CD4-positive, alpha-beta T cell treated with Interleukin-21 for 1 hour (primary cell): ENCODE data around the gene RNU4-1.
"Not testable (repeated sequence)": the region's sequence is repeated elsewhere in the genome, so short reads cannot be mapped to it uniquely, and the experiment has no call there.

Experiments used
- DNase-seq: peaks from one replicate; pipeline ENCODE4 v3.0.0-alpha.2; 2020

RNU4-1 gene

GRCh38 chr12:120257041-120257821 is 35.8 kb downstream of the RNU4-1 start:
- DNase-seq: no peak

- no peak for DNase-seq
Observed at GRCh38 chr12:120254809-120255208, 38.2 kb downstream of the RNU4-1 start.

GRCh38 chr12:120253313-120253712 is 39.7 kb downstream of the RNU4-1 start:
- DNase-seq: peak; percentile 76

GRCh38 chr12:120252071-120252906 is 40.7 kb downstream of the RNU4-1 start:
- peak; percentile 90 for DNase-seq

GRCh38 chr12:120251364-120252070 is 41.5 kb downstream of the RNU4-1 start:
- DNase-seq: not testable (repeated sequence)

GRCh38 chr12:120249875-120250795 is 42.9 kb downstream of the RNU4-1 start:
- peak; percentile 65 for DNase-seq

- no peak for DNase-seq
Observed at GRCh38 chr12:120249266-120249874, 43.7 kb downstream of the RNU4-1 start.

- DNase-seq: no peak
Observed at GRCh38 chr12:120247621-120248030, 45.4 kb downstream of the RNU4-1 start.

- DNase-seq: no peak
Observed at GRCh38 chr12:120247183-120247582, 45.9 kb downstream of the RNU4-1 start.

GRCh38 chr12:120246705-120247104 is 46.3 kb downstream of the RNU4-1 start:
- DNase-seq: not testable (repeated sequence)
